HT1080 (cell line): Measurements from ENCODE around the gene MAP3K9. TPM values are rescaled to one million over a fixed set of nuclear protein-coding genes. Genes with fewer than 3 reads are reported as not detected.

Experiments used
- DNase-seq: peaks from one replicate; pipeline ENCODE4 v3.0.0-alpha.2; 2015; ENCODE audit warnings: low read depth
- total RNA-seq: library from RNA; depleted of rRNA; stranded (reverse); fragments of >200 nt; shearing (Covaris generic); gene quantifications from 2 replicates; pipeline ENCODE4 v1.2.3, GENCODE V29; 2014

MAP3K9 gene
- total RNA-seq, 1 experiment from 2014 or later: 3.6 TPM

DNA sequence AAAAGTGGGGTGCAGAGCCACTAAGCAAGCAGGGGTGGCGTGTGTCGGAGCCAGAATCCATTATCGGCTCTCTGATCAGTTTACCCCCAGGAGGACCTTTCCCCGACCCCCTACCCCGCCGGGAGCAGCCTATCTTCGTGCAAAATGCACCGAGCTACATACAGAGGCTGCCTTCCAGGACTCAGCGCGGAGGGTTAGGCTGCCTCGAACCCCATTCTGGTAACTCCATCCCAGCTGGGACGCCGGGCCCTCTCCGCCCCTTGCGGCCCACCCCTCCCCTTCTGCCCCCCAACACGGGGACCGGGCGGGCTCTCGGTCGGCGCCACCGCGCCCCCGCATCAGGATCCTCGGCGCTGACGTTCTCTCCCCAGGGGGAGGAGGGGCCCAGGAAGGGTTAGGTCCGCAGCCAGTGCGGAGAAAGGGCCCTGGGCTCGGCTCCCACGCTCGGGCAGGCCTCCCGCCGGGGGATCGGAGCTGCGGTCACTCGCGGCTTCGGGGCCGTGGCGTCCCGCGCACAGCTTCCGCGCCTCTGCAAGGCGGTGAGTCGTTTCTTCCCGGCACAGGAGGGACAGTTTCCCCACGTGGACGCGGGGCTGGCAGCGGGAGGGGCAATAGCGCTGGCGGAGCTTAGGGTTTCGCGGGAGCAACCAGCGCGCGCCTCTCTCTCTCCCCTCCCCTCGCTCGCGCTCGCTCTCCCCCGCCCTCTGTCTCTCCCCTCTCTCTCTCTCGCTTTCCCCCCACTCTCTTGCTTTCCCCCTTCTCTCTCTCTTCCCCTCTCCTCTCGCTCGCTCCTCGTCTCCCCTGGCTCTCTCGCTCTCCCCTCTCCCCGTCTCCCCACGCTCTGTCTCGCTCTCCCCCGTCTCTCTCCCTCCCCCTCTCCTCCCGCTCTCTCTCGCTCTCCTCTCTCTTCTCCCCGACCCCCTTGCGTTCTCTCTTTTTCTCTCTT is 12.5 kb upstream of the MAP3K9 start:
- peak; percentile 47 for DNase-seq

DNA sequence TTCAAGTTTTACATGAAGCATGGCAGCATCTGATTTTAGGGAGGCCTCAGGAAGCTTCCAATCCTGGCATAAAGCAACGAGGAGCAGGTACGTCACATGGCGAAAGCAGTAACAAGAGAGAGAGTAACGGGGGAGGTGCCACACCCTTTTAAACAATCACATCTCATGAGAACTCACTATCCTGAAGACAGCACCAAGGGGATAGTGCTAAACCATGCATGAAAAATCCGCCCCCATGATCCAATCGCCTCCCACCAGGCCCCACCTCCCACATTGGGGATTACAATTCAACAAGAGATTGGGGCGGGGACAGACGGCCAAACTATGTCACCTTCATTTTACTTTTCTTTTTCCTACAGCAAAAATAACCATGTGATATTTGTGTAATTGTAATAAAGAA is 7.2 kb upstream of the MAP3K9 start:
- no peak for DNase-seq

DNA sequence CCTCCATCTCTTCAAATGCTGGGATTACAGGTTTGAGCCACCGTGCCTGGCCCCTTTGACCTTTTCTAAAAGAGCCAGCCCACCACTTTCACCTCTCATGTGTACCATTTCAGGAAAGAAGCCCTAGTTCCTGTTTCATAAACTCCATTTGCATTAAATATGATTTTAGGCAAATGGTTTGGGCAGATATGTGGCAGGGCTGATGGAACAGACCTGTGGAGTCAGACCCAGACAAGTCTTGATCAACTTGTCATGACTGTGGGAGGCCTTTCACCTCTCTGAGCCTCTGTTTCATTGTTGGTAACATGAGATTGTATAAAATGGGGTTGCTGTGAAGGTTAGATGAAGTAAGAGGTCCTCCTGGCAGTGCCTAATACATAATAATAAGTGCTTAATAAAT is 5.2 kb upstream of the MAP3K9 start:
- DNase-seq: no peak

DNA sequence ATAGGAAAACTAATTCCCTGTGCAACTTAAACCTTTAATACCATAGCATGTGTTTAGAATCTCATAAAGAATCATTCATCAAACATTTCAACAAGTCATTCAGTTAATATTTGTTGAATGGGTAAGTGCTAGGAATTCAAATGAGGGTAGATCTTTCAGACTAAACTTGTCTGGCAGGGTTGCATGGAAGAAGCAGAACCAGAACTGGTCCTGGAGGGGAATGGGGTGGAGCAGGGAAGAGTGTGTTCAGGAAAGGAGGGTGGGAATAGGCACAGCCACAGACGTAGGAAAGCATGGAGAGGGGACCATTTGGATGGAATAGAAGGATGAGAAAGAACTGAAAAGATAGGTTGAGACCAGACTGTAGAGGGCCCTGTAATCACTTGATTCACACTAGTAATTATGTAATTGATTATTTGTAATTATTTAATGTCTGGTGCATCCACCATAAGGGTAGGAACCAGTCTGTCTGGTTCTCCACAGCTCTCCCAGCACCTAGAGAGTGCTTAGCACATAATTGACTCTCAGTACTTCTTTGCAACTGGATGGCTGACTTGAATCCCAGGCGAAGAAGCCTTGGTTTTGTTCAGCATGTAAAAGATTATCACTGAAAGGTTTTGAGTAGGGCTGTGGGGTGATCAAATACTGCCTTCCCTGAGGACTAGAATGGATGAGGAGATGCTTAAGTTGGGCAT is 3.0 kb upstream of the MAP3K9 start:
- DNase-seq: no peak

DNA sequence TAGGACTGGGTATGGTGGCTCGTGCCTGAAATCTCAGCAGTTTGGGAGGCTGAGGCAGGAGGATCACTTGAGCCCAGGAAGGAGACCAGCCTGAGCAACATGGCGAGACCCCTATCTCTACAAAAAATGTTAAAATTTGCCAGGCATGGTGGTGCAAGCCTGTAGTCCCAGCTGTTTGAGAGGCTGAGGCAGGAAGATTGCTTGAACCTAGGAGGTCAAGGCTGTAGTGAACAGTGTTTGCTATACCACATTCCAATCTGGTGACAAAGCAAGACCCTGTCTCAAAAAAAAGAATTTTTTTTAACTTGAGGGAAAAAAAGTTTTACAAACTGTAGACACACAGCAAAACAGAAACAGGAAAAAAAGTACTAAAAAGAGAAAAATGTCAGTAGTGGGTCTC is 2.3 kb upstream of the MAP3K9 start:
- peak; percentile 46 for DNase-seq

DNA sequence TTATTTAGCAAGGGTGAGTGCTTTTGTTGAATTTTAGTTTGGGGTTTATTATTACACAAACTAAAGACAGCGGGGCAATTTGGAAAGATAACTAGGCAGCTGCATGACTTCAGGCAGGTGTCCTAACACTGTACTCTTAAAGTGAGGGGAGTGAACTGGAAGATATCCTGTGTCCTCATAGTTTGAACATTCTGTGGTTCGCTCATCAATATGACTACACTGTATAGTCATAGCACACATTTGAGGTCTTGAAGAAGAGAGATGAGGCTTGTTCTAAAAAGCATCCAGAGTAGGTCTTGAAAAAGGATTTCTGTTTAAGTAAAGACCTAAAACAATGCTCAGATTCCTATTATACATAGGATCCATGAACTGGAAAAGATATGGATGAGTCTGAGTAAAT is 1.7 kb upstream of the MAP3K9 start:
- DNase-seq: no peak

DNA sequence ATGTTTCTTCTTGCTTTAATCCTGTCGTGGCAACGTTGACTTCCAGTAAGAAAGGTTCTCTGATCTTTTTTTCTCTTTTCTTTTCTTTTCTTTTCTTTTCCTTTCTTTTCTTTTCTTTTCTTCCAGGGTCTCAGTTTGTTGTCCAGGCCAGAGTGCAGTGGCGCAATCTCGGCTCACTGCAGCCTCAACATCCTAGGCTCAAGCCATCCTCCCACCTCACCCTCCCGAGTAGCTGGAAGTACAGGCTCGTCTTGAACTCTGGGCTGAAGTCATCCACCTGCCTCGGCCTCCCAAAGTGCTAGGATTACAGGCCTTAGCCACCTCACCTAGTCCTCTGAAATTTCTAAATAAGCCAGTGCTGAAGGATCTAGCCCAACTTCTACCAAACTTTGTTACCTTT is 1.3 kb upstream of the MAP3K9 start:
- DNase-seq: no peak

DNA sequence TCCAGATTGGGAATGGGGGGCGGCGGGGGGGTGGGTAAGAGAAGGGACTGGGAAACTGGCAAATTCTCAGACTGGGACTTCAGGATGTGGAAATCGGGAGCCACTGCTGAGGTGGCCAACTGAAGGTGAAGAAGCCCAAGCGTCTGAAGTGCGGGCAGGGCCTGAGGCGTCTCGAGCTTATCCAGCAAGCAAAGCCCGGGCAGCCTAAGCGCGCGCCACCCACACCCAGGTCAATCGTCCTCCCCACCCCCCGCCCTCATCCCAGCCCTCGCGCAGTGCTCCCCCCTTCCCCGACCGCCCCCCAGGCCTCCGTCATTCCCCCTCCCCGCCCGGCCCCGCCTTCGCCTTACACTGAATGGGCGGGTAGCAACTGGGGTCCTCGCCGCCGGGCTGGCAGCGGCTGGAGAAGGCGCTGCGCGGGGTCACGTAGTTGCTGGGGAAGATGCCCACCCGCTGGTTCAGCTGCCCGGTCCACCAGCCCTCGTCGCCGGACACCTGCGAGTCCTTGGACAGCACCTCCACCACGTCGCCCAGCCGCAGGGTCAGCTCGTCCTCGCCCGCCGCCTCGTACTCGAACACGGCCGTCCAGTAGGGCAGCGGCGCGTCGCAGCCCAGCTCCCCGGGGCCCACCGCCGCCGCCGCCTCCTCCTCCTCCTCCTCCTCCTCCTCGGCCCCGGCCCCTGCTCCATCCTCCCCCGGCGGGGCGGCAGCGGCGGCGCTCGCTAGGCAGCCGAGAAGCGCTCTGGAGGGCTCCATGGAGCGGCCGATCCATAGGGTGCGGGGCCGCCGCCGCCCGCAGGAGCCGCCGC is 693 bp downstream of the MAP3K9 start:
- no peak for DNase-seq

DNA sequence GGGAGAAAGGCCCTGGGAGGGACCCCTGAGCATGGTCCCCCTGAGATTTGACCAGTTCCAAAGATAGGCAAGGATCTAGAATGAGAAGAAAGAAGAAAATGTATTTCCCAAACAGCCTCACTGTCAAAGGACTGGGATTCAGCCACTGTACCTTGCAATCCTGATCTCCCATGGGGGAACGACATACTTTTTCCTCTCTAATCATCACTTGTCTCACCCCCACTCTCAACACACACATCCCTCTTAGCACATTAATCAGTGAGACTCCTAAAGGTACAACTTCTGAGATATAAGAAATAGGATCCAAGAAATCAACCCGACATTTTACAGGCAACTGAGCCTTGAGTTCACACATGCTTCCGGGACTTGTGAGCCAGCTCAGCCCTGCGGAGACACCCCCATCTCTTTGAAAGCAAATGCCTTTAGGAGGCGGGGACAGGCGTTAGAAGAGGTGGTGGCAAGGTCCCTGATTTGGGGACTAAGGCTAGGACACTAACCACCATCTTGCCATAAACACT is 1.4 kb downstream of the MAP3K9 start:
- no peak for DNase-seq

DNA sequence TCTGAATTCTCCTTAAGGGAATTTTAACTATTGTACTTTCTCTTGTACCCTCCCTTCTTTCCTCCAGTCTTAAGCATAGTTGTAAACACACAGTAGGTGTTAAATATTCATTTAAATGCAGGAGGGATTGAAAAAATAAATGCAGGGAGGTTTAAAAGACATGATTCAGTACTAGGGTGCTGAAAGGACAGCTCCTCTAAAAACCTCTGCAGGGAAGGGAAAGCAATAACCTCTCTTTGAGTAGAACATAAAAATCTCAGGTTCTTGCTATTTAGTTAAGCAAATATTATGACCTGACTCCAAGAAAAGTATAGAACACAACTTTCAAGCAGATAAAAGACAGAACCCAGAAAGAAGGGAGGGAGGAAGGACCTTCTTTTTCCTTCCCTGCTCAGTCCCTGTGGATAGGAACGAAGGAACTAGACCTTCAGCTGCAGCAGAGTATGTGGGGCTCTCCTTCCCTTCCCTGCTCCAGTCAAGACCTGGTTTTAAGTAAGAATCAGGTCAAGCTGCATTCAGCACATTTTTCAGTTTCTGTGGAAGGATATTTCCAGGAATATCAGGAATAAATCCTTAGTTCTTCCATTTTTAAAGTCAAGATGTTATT is 4.7 kb downstream of the MAP3K9 start:
- no peak for DNase-seq

DNA sequence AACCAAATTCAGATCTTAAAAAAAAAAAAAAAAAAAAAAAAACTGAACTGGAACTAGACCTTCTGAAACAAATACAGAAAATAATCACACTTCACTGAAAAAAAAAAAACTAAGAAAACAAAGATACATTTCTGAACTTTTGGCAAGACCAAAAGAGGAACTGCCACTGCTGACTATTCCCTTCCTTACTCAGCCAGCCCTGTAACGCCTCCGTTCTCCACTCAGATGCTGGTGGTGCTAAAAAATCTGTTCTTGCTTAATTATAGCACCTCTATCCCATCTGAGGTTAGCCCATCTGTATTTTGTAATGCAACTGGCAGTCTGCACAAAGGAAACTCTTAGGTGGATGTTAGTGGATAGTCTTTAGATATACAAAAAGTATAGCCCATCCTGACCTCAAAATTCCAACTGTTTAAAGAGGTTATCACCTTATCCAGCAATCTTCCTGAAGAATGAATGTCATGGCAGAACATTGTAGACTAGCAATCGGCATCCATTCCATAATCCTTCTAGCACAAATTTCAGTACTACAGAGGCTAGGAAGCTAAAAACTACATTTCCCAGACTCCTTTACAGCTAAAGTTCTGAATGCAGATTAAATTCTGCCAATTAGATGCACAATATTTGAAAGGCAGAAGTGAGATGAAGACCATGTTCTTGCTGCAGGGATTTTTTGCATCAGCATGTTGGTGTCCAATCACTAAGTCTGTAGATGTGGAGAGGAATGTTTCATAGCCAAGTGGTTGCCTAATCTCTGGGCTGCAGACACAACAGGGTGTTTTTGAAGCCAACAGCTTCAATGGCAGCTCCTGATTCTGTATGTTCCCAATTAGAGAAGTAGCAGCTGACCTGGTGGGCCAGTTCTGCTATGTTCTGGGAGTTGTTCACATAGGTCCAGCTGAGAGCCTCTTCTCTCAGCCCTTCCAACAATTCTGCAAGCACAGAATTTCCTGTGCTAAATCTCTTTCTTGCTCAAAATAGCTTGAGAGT is 5.7 kb downstream of the MAP3K9 start:
- no peak for DNase-seq

DNA sequence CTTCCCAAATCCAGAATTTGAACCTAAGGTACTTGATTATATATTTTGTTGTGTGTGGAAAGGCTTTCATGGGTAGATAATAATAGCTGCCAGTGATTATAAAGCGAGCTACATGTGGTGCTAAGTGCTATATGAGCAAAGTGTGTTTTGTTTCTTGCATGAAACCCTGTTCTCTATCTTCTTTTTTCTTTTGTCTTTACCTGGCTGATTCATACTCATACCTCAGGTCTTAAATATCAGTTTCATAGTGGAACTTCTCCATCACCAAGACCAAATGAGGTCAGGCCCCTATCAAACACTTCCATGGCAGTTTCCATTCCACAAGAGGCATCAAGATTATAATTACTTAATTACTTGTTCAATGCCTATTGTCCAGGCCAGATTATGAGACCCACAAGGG is 6.9 kb downstream of the MAP3K9 start:
- DNase-seq: no peak

DNA sequence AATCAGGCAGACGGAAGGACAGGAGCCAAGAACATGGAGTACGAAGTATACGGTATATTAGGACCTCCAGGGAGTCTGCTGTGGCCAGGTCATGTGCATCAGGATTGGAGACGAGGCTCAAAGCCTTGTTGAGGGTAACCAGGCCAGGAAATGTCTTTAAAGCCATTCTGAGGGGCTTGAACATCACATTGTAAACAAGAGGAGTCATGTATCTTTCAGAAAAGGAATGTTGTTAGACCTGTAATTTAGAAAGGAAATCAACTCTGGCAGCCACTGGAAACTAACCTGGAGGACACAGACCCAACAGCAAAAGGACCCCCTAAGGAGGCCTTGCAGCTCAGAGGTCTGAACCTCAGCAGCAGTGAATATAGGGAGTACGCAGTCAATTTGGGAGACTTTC is 7.5 kb downstream of the MAP3K9 start:
- DNase-seq: no peak

DNA sequence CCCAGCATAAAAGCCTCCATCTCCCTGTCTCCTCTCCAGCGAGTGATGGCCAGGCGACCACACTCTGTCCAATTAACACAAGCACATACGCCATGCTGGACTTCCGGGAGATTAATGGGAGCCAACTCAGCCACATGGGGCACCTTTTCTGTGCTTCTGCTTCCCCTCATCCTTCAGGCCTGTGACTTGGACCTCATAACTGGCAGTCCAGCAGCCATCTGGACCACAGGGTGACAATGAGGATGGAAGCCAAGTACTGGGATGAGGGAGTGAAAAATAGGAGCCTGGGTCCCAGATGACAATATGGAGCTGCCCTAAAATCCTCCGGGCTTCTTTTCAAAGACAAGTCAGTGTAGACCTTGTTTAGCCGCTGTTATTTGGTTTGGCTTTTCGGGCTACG is 12.8 kb downstream of the MAP3K9 start:
- DNase-seq: no peak

DNA sequence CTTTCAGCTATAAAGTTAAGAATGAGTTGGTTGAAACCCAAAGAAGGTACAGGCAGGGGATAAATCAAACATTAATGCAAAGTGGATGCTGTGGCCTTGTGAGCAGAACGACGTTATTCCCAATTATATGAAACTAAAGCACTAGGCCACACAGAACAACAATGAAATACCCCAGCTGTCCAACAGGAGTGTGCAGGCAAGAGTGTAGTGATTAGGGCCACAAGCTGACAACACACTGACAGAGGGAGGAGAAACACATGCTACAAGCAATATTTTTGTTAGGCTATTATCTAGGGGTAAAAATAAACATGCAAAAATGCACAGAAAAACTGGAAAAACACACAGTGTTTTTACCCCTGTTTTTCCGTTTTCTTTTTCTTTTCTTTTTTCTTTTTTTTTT is 15.0 kb downstream of the MAP3K9 start:
- DNase-seq: no peak

DNA sequence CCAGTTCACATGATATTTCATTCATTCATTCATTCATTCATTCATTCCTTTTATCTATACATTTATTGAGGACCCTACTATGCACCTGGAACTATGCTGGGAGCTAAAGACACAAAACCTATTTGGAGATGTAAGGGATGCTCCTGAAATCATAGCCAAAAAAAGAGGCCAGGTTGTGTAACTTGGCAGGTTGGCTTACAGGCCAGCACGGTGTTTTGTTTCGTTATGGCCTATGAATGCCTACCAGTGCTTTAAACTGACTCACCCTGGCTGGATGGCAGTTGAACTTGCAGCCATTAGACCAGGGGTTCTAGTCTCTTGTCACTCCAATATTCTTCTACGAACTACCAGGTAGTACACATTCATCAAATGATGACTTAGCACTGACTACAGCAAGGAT is 15.7 kb downstream of the MAP3K9 start:
- DNase-seq: no peak

DNA sequence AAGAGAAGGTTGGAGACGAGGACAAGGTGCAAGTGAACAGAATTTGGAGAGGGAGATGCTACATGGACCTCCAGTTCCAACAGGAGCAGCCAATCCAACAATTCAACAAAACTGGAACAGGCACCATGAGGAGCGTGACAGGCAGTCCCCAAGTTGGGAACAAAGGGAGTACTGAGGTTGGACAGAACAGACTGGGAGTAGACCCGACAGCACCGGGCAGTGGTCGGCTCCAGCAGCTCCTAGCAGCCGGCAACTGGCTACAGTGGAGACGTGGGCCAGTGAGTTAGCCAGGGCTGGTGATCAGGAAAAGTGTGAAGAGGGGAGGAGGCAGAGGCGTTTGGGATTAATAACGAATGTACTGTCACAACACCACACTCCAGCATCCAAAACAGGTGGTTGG is 16.4 kb downstream of the MAP3K9 start:
- no peak for DNase-seq

DNA sequence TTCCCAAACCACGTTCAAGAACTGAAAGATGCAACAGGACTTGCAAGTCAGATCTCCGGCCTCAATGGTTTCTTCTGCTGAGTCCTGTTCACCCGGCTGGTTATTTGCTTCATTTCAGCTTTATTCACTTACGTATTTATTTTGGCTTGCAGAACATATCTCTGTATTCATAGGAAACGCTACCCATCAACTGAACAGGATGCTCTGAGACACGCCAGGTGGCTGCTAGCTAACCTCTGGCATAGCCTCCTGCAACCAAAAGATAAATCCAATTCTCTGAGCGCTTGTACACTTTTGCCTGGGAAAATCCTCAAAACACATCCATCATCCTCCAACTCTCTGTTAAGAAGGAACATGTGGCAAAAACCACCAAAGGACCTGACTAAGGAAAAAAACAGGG is 17.3 kb downstream of the MAP3K9 start:
- DNase-seq: no peak

DNA sequence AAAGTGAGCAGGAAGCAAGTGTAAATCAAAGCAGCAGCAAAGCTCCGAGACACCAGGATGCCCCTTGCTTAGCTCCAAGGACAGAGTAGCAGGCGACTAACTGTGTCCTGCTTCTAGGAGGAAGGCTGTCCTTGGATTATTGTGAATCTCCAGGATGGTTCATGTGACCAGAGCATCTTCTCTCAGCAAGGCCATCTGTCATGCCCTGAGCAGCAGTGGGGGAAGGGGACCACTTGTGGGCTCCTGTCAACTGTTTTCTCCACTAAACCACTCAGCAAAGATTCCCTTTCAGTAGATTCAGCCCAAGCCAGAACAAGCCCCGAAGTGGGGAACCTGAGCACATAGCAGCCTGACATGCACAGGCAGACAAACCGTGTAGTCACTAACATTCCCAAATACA is 19.4 kb downstream of the MAP3K9 start:
- no peak for DNase-seq

DNA sequence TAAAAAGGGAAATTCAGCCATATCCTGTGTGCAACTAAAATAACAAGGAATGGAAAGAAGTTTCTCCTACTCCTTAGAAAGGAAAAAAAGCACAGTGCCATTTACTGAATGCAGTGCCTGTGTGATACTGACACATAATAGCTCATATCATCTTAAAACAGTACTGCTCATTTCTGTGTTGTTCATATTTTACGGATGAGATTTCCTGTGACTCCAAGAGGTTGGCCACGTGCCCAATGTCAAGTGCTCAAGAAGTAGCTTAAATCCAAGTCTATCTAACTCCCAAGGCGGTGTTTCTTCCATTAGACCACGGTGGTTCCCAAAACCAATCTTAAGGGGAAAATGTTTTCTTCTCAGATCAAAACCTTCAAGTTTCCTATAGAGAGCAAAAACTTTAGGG is 20.0 kb downstream of the MAP3K9 start:
- peak; percentile 85 for DNase-seq
